ENCODE measurements around the gene SOX15.
"Not testable (repeated sequence)": the region's sequence is repeated elsewhere in the genome, so short reads cannot be mapped to it uniquely, and the experiment has no call there.

SOX15 gene

DNA sequence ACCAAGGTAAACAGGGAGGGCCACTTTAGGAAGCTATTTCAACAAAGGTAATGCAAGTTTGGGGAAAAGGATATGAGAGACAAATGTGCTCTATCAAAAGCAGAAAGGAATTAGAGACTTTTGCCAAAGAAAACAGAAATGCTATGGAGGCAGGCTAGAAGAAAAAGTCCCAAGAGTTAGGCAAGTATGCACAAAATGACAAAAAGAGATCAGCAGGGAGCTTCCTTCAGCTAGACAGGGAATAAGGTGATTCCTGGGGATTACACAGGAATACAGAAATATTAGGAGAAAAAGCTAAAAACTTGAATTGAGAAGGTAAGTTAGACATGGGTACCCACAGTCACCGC is 22.4 kb upstream of the SOX15 start:
- POLR2A ChIA-PET (ENCODE audit: low non-redundant PET), result no interaction called here
- TF ChIP-seq, protein P1, sequence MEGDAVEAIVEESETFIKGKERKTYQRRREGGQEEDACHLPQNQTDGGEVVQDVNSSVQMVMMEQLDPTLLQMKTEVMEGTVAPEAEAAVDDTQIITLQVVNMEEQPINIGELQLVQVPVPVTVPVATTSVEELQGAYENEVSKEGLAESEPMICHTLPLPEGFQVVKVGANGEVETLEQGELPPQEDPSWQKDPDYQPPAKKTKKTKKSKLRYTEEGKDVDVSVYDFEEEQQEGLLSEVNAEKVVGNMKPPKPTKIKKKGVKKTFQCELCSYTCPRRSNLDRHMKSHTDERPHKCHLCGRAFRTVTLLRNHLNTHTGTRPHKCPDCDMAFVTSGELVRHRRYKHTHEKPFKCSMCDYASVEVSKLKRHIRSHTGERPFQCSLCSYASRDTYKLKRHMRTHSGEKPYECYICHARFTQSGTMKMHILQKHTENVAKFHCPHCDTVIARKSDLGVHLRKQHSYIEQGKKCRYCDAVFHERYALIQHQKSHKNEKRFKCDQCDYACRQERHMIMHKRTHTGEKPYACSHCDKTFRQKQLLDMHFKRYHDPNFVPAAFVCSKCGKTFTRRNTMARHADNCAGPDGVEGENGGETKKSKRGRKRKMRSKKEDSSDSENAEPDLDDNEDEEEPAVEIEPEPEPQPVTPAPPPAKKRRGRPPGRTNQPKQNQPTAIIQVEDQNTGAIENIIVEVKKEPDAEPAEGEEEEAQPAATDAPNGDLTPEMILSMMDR (conservative IDR thresholded peaks at IDR 0.05; ENCODE audit: low read depth), result no peak
- CTCF ChIA-PET, result interaction anchor here (1.1 kb wide), 1 partner anchor 20 kb away, joined by 3 read pairs; no protein-coding TSS in a partner anchor
- H3K27ac ChIP-seq, result no peak overlapping the region
- DNase-seq (ENCODE audit: low spot score), result no peak

DNA sequence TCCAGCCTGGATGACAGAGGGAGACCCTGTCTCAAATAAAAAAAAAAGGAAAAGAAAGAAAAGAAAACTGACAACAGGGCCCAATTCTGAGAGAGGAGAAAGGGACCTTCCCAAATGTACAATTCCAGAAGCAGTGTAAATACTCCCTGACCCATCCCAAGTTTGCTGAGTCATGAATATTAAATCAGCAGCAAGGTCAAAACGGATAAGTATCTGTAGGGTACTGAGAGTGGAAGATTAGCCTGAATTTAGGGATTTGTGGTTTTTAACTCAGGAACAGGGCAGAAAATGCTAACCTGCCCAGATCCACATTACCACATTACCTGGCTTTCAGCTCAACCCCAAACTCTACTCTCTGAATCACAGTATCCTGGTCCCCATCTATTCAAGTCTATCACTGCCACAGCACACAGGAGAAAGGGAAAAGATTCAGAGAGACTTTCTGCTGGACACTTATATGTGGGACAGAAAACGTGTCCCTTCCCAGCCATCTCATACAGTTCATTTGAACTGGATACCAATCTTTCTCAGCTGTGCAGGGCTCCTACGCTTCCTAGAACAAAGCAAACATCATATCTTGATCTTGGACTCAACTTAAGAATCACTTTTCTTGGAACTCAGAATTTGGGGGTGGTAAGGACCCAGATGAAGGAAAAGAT is 21.9 kb upstream of the SOX15 start:
- ChIA-PET CTCF (interaction anchor here (0.6 to 1.1 kb wide), 2 partner anchors 20 to 37 kb away, joined by 3 to 4 read pairs; no protein-coding TSS in a partner anchor), POLR2A (ENCODE audit: low non-redundant PET) (no interaction called here)
- H3K27ac ChIP-seq, result no peak overlapping the region
- DNase-seq (ENCODE audit: low spot score), result no peak
- TF ChIP-seq, protein P1 (conservative IDR thresholded peaks at IDR 0.05; ENCODE audit: low read depth), result no peak

DNA sequence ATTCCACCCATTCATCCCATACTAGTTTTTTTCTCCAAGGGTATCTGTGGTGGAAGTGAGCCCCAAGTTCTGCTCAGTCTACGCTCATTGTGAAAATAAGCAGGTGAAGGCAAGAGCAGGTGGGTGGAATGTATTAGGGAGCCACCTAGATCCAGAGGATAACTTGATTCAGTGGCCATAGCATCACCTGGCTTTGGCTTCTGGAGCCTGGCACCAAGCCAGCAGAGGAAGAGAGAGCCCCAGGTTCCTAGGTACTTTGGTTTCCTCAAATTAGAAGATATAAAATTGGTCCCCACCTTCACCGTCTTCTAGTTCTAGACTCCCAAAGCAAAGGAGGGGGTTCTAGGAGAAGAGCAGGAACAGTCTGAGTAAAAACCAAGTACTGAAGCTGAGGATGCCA is 20.7 kb upstream of the SOX15 start:
- ChIA-PET CTCF (interaction anchor here (0.7 to 1.8 kb wide), 2 partner anchors 21 to 44 kb away, joined by 3 to 8 read pairs; no protein-coding TSS in a partner anchor), POLR2A (ENCODE audit: low non-redundant PET) (interaction anchor here (0.5 kb wide), 1 partner anchor 91 kb away, joined by 3 read pairs; no protein-coding TSS in a partner anchor)
- DNase-seq (ENCODE audit: low spot score), result no peak

DNA sequence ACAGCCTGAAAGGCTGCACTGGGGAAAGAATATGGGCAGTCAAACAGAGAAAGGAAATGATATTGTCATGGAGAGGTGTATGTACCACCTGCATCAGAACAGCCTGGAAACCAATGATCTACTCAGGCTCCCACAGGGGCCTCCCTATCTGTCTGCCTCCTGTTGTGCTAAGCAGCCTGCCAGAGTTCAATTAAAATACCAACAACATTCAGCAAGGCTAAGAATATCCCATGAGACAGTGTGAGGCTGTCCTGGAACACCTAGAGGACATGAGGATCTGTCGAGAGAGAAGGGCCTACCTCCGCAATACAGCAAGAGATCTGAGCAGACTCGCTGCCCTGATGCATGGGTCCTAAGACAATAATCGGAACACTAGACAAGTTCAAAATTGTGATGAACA is 16.4 kb upstream of the SOX15 start:
- POLR2A ChIA-PET (ENCODE audit: low non-redundant PET), result no interaction called here

More for the DNA sequence above, 20.7 kb upstream of the SOX15 start:
- no peak overlapping the region for H3K27ac ChIP-seq
- TF ChIP-seq, protein P1 (conservative IDR thresholded peaks at IDR 0.05; ENCODE audit: low read depth), result no peak

DNA sequence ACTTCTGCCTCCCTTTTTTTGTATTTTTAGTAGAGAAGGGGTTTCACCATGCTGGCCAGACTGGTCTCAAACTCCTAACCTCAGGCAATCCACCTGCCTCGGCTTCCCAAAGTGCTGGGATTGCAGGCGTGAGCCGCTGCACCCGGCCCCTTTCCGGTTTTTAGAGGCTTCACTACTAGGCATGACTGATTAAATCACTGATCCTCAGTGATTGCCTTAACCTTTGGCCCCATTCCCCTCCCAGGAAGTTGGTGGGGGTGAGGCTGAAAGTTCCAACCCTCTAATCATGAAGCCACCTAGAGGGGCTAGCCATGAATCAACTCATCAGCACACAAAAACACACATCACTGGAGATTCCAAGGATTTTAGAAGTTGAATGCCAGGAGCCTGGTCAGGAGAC is 7.7 kb upstream of the SOX15 start:
- H3K27ac ChIP-seq; POLR2A ChIA-PET (ENCODE audit: low non-redundant PET); DNase-seq (ENCODE audit: low spot score); CTCF ChIA-PET: not testable (repeated sequence)

More for the DNA sequence above, 16.4 kb upstream of the SOX15 start:
- TF ChIP-seq, protein P1 (conservative IDR thresholded peaks at IDR 0.05; ENCODE audit: low read depth), result no peak
- CTCF ChIA-PET, result no interaction called here
- no peak for DNase-seq (ENCODE audit: low spot score)
- H3K27ac ChIP-seq, result no peak overlapping the region

DNA sequence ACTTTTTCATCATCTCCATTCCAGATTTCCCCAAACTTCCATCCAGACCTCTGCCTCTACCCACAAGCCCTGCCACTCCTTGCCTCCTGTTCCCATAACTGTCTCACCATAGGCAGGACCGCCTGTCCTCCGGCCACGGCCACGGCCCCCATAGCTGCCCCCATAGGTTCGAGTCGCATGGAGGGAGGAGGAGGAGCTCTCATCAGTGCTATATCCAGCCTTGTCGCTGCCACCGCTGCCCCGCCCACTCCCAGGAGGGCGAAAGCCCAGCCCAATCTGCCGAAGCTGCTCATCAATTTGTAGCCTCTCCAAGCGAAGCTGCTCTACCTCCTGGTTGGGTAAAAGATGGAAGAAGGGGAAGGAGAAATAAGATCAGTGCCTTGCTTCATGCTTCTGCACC is 3.4 kb upstream of the SOX15 start:
- TF ChIP-seq, protein P1 (conservative IDR thresholded peaks at IDR 0.05; ENCODE audit: low read depth), result no peak
- POLR2A ChIA-PET (ENCODE audit: low non-redundant PET), result no interaction called here
- CTCF ChIA-PET, result no interaction called here
- H3K27ac ChIP-seq, result peak overlapping the region; percentile 100
- no peak for DNase-seq (ENCODE audit: low spot score)

DNA sequence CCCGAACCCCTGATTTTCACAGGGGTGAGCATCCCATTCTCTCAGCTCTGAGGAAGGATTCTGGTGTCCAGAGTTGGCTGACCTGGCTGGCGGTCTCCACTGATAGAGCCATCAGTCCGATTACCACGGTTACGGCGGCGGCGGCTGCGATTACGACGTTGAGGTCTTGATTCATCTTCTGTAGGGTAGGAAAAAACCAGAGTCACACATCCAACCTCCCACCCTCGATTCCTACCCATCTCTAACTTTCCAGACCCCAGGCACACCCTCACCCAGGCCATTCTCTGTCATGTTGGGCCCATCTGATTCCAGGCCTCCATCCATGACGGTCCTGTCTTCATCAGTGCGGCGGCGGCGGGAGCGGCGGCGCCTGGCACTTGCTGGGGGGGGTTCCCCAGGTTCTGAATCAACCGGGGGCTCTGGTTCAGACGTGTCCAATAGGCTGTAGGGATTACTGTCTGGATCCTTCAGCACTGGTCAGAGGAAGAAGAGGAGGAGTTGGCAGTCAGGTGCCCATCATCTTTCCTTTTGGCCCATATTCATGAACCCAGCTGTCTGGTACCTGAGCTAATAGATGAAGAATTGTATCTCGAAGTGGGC is 2.6 kb upstream of the SOX15 start:
- ChIA-PET CTCF (no interaction called here), POLR2A (ENCODE audit: low non-redundant PET) (no interaction called here)
- TF ChIP-seq, protein P1 (conservative IDR thresholded peaks at IDR 0.05; ENCODE audit: low read depth), result no peak
- DNase-seq (ENCODE audit: low spot score), result no peak
- peak overlapping the region; percentile 100 for H3K27ac ChIP-seq
